ENCODE results near the gene SRPX2. TPM values are rescaled to one million over a fixed set of nuclear protein-coding genes. Genes with fewer than 3 reads are reported as not detected.

The SRPX2 gene
- polyA plus RNA-seq, 1 donor (not counting 4 experiments of a cell fraction or from before 2014, with no cell fraction given): 4.0 TPM

DNA sequence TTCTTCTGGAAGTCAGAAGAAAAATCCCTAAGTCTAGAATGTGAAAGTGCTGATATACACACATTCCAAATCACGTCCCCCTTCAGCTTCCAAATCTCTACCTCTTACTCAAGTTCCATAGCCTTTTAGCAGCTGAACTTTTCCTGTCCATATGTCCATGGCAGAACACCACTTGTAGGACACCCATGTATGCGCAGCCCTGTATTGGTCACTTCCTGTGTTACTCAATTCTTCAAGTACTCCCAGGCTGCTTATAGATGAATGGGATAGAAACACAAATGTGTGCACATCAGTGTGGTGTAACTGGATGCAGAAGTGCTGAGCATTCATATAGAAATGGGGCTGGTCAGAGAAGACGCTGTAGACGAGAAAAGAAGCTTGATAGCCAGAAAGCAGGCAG lies 18.8 kb downstream of the SRPX2 start:
- DNase-seq (ENCODE audit: low read depth, low spot score) (no peak), FAIRE-seq (no peak)
- H3K36me3 ChIP-seq (ENCODE audit: control insufficient read depth in 2 of 2, extremely low read depth in 1 of 2, insufficient read depth in 2 of 2, low read length in 2 of 2): no peaks in the 10 kb centered on the region
- no peak overlapping the region for H3K4me3 ChIP-seq (ENCODE audit: control insufficient read depth in 2 of 3, extremely low read depth in 1 of 3, insufficient read depth in 2 of 3, low read depth in 1 of 3, low read length in 3 of 3)
- H3K27me3 ChIP-seq (ENCODE audit: control insufficient read depth, extremely low read depth, insufficient read depth, low read length): no peaks in the 10 kb centered on the region
- H3K79me2 ChIP-seq (ENCODE audit: control insufficient read depth, insufficient read depth, low read length): no peaks in the 10 kb centered on the region
- TF ChIP-seq EZH2 (IDR thresholded peaks at IDR 0.05; ENCODE audit: low read length) (no peak), CTCF (optimal IDR thresholded peaks at IDR 0.05 in 1 of 3, IDR thresholded peaks at IDR 0.05 in 1 of 3, conservative IDR thresholded peaks at IDR 0.05 in 1 of 3; ENCODE audit: extremely low read depth in 1 of 3, insufficient read depth in 2 of 3, low read length in 3 of 3) (no peak)
- no peak overlapping the region for H2AFZ ChIP-seq (ENCODE audit: control insufficient read depth, low read length)
- H3K9me3 ChIP-seq (ENCODE audit: control insufficient read depth, low read depth, low read length): no peaks in the 10 kb centered on the region
- H3K4me2 ChIP-seq (ENCODE audit: control insufficient read depth, extremely low read depth, insufficient read depth, low read depth, low read length): no peak overlapping the region
- H3K9me1 ChIP-seq (ENCODE audit: control insufficient read depth, extremely low read depth, insufficient read depth, low read length): no peaks in the 10 kb centered on the region
- H3K27ac ChIP-seq (ENCODE audit: control insufficient read depth, insufficient read depth, low read length): no peak overlapping the region
- H3K9ac ChIP-seq (ENCODE audit: control insufficient read depth, extremely low read depth, insufficient read depth, low read length): no peak overlapping the region
- dilution Hi-C loops (cut with MboI; ENCODE audit: extremely low pct_ligation_motif_present, low sequenced_read_pairs): no loop called here
- no peaks in the 10 kb centered on the region for H4K20me1 ChIP-seq (ENCODE audit: control insufficient read depth, extremely low read depth, insufficient read depth, low read length)
- H3K4me1 ChIP-seq (ENCODE audit: control insufficient read depth, extremely low read depth, insufficient read depth, low read length): no peaks in the 10 kb centered on the region

- no peaks in the 10 kb centered on the region for H3K27me3 ChIP-seq (ENCODE audit: control insufficient read depth, extremely low read depth, insufficient read depth, low read length)
- no peaks in the 10 kb centered on the region for H3K36me3 ChIP-seq (ENCODE audit: control insufficient read depth in 2 of 2, extremely low read depth in 1 of 2, insufficient read depth in 2 of 2, low read length in 2 of 2)
- FAIRE-seq: no peak
- no peak overlapping the region for H3K4me2 ChIP-seq (ENCODE audit: control insufficient read depth, extremely low read depth, insufficient read depth, low read depth, low read length)
- TF ChIP-seq EZH2 (IDR thresholded peaks at IDR 0.05; ENCODE audit: low read length): no peak
- no peak for TF ChIP-seq CTCF (optimal IDR thresholded peaks at IDR 0.05 in 1 of 3, IDR thresholded peaks at IDR 0.05 in 1 of 3, conservative IDR thresholded peaks at IDR 0.05 in 1 of 3; ENCODE audit: extremely low read depth in 1 of 3, insufficient read depth in 2 of 3, low read length in 3 of 3)
- no peak overlapping the region for H3K9ac ChIP-seq (ENCODE audit: control insufficient read depth, extremely low read depth, insufficient read depth, low read length)
- DNase-seq (ENCODE audit: low read depth, low spot score): no peak
- H4K20me1 ChIP-seq (ENCODE audit: control insufficient read depth, extremely low read depth, insufficient read depth, low read length): no peaks in the 10 kb centered on the region
- dilution Hi-C loops (cut with MboI; ENCODE audit: extremely low pct_ligation_motif_present, low sequenced_read_pairs): no loop called here
- H2AFZ ChIP-seq (ENCODE audit: control insufficient read depth, low read length): no peak overlapping the region
- no peaks in the 10 kb centered on the region for H3K4me1 ChIP-seq (ENCODE audit: control insufficient read depth, extremely low read depth, insufficient read depth, low read length)
- no peaks in the 10 kb centered on the region for H3K79me2 ChIP-seq (ENCODE audit: control insufficient read depth, insufficient read depth, low read length)
- no peaks in the 10 kb centered on the region for H3K9me3 ChIP-seq (ENCODE audit: control insufficient read depth, low read depth, low read length)
- H3K9me1 ChIP-seq (ENCODE audit: control insufficient read depth, extremely low read depth, insufficient read depth, low read length): no peaks in the 10 kb centered on the region
- no peak overlapping the region for H3K4me3 ChIP-seq (ENCODE audit: control insufficient read depth in 2 of 3, extremely low read depth in 1 of 3, insufficient read depth in 2 of 3, low read depth in 1 of 3, low read length in 3 of 3)
- H3K27ac ChIP-seq (ENCODE audit: control insufficient read depth, insufficient read depth, low read length): no peak overlapping the region
These were observed 19.6 kb downstream of the SRPX2 start for GRCh38 chrX:100663642-100664041.
